NCI-H2107 treated with DMSO at 0.1 percent for 48 hours (cell line): ENCODE results near the gene RBM23.

ENCODE experiments used
- DNase-seq: peaks from one replicate; lab custom pipeline; 2025; ENCODE audit not compliant: unreplicated experiment; lab: John Stamatoyannopoulos, UW

RBM23 gene

GRCh38 chr14:22886500-22887259, 32.3 kb downstream of the RBM23 start:
- no peak for DNase-seq

DNA sequence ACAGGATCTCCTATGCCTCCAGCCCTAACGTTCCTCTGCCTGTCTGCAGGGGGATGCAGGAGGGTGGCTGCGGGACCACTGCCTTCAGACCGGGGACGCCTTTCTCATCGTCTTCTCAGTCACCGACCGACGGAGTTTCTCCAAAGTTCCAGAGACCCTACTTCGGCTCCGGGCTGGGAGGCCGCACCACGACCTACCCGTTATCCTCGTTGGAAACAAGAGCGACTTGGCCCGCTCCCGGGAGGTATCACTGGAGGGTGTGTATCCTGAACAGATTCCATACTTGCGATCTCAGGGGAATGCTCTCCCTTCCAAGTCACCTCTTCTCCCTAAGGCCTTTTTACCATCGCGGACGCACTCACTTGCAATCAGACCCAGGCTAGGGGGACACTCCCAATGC, 33.0 kb downstream of the RBM23 start:
- no peak for DNase-seq

DNA sequence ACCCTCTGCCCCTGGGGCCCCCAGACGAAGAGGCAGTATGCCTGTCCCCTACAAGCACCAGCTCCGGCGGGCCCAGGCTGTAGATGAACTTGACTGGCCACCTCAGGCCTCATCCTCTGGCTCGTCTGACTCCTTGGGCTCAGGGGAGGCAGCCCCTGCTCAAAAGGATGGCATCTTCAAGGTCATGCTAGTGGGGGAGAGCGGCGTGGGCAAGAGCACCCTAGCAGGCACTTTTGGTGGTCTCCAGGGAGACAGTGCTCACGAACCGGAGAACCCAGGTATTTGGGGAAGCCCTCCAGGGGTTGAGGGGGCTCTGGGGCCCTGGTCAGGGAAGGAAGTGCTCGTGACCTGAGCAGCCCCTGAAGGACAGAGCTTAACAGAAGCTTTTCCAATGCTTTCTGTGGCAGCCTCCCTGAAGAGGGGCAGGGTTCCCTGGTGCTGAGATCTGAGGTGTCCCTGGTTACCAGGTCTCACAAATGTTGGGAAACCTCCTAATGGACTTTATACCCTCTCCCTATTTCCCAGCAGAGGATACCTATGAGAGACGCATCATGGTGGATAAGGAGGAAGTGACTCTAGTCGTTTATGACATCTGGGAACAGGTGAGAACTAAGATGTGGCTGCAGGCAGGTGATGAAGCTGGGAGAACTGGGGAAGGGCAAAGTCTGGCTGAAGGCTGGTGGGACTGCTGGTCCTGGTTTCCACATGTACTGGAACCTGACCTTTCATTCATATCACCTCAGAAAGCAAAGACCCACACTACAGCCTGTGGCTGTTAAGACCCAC, 34.0 kb downstream of the RBM23 start:
- no peak for DNase-seq

- DNase-seq = no peak
Observed at GRCh38 chr14:22884076-22884737, 34.7 kb downstream of the RBM23 start.

- DNase-seq = peak; percentile 76
Observed at GRCh38 chr14:22883173-22883976, 35.6 kb downstream of the RBM23 start, which contains the start of gene REM2. Gene REM2 (plus strand): TSS chr14:22883222. CDS start chr14:22883288, 66 bp downstream.

DNA sequence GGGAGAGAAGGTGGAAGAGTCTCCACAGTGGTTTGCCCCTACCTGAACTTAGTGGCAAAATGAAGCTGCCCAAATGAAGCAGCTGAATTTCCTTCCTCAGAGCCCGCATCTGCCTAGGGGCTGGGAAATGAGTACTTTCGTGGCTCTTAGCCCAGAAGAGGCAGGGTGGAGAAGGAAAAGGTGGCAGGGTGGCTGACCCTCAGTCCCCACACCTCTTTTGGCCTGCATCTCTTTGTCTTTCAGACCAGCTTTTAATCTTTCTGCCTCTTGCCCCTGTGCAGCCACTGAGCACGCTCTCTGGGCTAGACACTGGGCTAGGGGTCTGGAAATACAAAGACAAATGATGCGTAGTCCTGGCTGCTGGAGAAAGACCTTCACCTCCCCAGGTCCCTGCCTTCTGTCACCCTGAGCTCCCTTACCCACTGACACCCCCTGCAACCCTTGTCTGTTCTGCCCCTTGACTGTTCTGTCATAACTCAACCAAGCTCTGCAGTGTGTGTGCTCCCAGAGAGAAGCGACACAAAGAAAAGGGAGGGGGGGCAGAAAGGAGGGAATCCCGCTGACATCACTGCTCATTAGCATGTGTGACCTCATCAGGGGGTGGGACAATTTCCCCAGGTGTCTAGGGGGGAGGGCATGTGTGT, 36.3 kb downstream of the RBM23 start:
- peak; percentile 75 for DNase-seq

GRCh38 chr14:22882064-22882463, 36.9 kb downstream of the RBM23 start:
- no peak for DNase-seq

- no peak for DNase-seq
Observed at GRCh38 chr14:22878271-22879246, 40.4 kb downstream of the RBM23 start.

- DNase-seq = no peak
Observed at GRCh38 chr14:22877000-22877501, 41.9 kb downstream of the RBM23 start.

DNA sequence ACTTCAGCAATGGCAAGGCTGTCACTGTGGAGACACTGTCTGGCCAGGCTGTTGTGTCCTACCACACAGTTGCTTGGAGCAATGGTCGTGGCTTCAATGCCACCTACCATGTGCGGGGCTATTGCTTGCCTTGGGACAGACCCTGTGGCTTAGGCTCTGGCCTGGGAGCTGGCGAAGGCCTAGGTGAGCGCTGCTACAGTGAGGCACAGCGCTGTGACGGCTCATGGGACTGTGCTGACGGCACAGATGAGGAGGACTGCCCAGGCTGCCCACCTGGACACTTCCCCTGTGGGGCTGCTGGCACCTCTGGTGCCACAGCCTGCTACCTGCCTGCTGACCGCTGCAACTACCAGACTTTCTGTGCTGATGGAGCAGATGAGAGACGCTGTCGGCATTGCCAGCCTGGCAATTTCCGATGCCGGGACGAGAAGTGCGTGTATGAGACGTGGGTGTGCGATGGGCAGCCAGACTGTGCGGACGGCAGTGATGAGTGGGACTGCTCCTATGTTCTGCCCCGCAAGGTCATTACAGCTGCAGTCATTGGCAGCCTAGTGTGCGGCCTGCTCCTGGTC, 43.1 kb downstream of the RBM23 start:
- no peak for DNase-seq

DNA sequence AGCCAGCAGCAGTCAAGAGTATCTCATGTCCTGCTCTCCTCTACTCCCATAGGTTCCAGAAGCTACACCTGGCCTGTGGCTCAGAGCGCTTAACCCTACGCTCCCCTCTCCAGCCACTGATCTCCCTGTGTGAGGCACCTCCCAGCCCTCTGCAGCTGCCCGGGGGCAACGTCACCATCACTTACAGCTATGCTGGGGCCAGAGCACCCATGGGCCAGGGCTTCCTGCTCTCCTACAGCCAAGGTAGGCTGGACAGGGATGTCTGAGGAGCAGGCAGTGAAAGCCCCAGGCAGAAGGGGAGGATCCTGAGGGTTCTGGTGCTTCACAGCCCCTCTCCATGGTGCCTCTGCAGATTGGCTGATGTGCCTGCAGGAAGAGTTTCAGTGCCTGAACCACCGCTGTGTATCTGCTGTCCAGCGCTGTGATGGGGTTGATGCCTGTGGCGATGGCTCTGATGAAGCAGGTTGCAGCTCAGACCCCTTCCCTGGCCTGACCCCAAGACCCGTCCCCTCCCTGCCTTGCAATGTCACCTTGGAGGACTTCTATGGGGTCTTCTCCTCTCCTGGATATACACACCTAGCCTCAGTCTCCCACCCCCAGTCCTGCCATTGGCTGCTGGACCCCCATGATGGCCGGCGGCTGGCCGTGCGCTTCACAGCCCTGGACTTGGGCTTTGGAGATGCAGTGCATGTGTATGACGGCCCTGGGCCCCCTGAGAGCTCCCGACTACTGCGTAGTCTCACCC, 43.8 kb downstream of the RBM23 start:
- DNase-seq = no peak

GRCh38 chr14:22872833-22873520, 46.0 kb downstream of the RBM23 start:
- no peak for DNase-seq

DNA sequence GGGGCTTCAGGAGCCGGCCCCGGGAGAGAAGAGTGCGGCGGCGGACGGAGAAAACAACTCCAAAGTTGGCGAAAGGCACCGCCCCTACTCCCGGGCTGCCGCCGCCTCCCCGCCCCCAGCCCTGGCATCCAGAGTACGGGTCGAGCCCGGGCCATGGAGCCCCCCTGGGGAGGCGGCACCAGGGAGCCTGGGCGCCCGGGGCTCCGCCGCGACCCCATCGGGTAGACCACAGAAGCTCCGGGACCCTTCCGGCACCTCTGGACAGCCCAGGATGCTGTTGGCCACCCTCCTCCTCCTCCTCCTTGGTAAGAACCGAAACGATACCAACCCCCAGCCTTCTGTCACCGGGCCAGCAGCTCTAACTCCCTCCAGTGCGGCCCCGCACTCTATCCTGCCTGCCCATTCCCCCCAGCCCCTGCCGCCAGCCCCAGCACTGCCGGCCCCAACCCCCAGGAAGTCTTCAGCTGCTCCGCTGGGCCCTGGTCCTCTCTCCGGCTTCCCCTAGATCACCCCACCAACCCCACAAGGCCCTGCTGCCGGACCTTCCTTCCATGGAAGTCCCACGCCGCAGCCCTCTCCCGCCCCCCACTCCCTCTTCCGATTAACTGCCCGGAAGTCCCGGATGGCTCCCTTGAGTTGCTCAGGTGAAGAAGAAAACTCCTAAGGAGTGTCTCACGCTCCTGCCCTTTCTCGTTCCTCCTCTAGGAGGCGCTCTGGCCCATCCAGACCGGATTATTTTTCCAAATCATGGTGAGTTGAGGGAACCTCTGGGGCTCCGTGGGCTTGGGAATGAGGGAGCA, 46.7 kb downstream of the RBM23 start:
- DNase-seq = peak; percentile 72

- peak; percentile 85 for DNase-seq
Observed at GRCh38 chr14:22871224-22872032, 47.5 kb downstream of the RBM23 start, which contains the start of gene LRP10. Gene LRP10 (plus strand): TSS chr14:22871740. CDS start chr14:22872304, 564 bp downstream.

- no peak for DNase-seq
Observed at GRCh38 chr14:22870811-22871223, 48.1 kb downstream of the RBM23 start.

- DNase-seq = no peak
Observed at GRCh38 chr14:22866874-22867273, 52.1 kb downstream of the RBM23 start.
